H1 (cell line): ENCODE results near the gene DYNC2H1. TPM values are rescaled to one million over a fixed set of nuclear protein-coding genes. Genes with fewer than 3 reads are reported as not detected.
A peak's percentile ranks its signal among the peaks of the same experiment; 100 is the strongest.

Experiments used
- CTCF ChIA-PET: fragments of 300-600 bp; sonication (Branson Sonifier 250); formaldehyde crosslinking; loops from one replicate; lab custom pipeline; 2021; ENCODE audit not compliant: partially characterized antibody; lab: Charles Lee
- POLR2A ChIA-PET: fragments of 300-600 bp; sonication (Branson Sonifier 250); formaldehyde crosslinking; loops from one replicate; lab custom pipeline; 2021; ENCODE audit warnings: inconsistent platforms; ENCODE audit not compliant: partially characterized antibody; lab: Charles Lee
- DNase-seq, 2 experiments: peaks; one replicate each; pipeline versions ENCODE4 v3.0.0 to v3.0.0-alpha.2; 2010 to 2022; ENCODE audit warnings: low spot score in 2 of 2, low read depth in 1 of 2, mixed read lengths in 1 of 2
- FAIRE-seq: peaks from 2 replicates; lab custom pipeline; 2011; peaks lifted over from hg19 to GRCh38; lab: Jason Lieb, UNC
- H2AFZ ChIP-seq: 2 replicates; pipeline ENCODE4 v1.8.1; 2012; ENCODE audit warnings: low read length, inconsistent platforms
- H2AK5ac ChIP-seq: 2 replicates; pipeline ENCODE4 v1.6.1; 2013; ENCODE audit warnings: low read depth, low read length
- H2BK120ac ChIP-seq: replicated peaks from 2 replicates; pipeline ENCODE3; 2013; ENCODE audit warnings: low read depth, low read length, inconsistent platforms
- H2BK12ac ChIP-seq: 2 replicates; pipeline ENCODE4 v1.6.1; 2013; ENCODE audit warnings: low read depth, low read length
- H2BK15ac ChIP-seq: 2 replicates; pipeline ENCODE4 v1.6.1; 2013; ENCODE audit warnings: low read length
- H2BK20ac ChIP-seq: 2 replicates; pipeline ENCODE4 v1.6.1; 2013; ENCODE audit warnings: low read length
- H2BK5ac ChIP-seq: 2 replicates; pipeline ENCODE4 v1.6.1; 2013; ENCODE audit warnings: low read depth, low read length
- H3K14ac ChIP-seq: 2 replicates; pipeline ENCODE4 v1.6.1; 2013; ENCODE audit warnings: inconsistent platforms; ENCODE audit not compliant: insufficient read length
- H3K18ac ChIP-seq: 2 replicates; pipeline ENCODE4 v1.6.1; 2013; ENCODE audit warnings: low read length; ENCODE audit errors: extremely low read depth
- H3K23ac ChIP-seq: 2 replicates; pipeline ENCODE4 v1.6.1; 2013; ENCODE audit warnings: inconsistent platforms; ENCODE audit not compliant: insufficient read length
- H3K23me2 ChIP-seq: 2 replicates; pipeline ENCODE4 v1.6.1; 2013; ENCODE audit warnings: low read depth, low read length
- H3K27ac ChIP-seq: 2 replicates; pipeline ENCODE4 v1.6.1; 2011; ENCODE audit warnings: low read depth, low read length, inconsistent platforms
- H3K27me3 ChIP-seq, 4 experiments: replicated peaks in 1 of 4; 1 replicate in 1 of 4; 2 replicates in 3 of 4; pipeline versions ENCODE4 v1.6.1 to v1.8.1; 2011 to 2013; ENCODE audit warnings: low read length in 3 of 4, mild to moderate bottlenecking in 3 of 4, inconsistent platforms in 2 of 4, mixed read lengths in 2 of 4, moderate library complexity in 1 of 4; ENCODE audit not compliant: control insufficient read depth in 3 of 4, insufficient read depth in 3 of 4; ENCODE audit errors: extremely low read depth in 1 of 4
- H3K36me3 ChIP-seq, 4 experiments: 2 replicates each; pipeline versions ENCODE4 v1.6.1 to v1.8.1; 2011 to 2013; ENCODE audit warnings: mild to moderate bottlenecking in 4 of 4, low read length in 3 of 4, moderate library complexity in 2 of 4, control low read depth in 1 of 4, inconsistent platforms in 1 of 4; ENCODE audit not compliant: insufficient read depth in 4 of 4, control insufficient read depth in 2 of 4
- H3K4ac ChIP-seq: replicated peaks from 2 replicates; pipeline ENCODE3; 2013; ENCODE audit warnings: low read length, low read depth, mixed read lengths, inconsistent platforms; ENCODE audit not compliant: insufficient read length
- H3K4me1 ChIP-seq, 4 experiments: replicated peaks in 1 of 4; 1 replicate in 1 of 4; 2 replicates in 3 of 4; pipeline versions ENCODE4 v1.6.1 to v1.8.1; 2011 to 2013; ENCODE audit warnings: low read length in 3 of 4, inconsistent platforms in 2 of 4, mixed read lengths in 1 of 4; ENCODE audit not compliant: insufficient read depth in 4 of 4, control insufficient read depth in 3 of 4
- H3K4me2 ChIP-seq, 2 experiments: 2 replicates each; pipeline versions ENCODE4 v1.6.1 to v1.8.1; 2011 to 2013; ENCODE audit warnings: low read depth in 2 of 2, low read length in 2 of 2, control low read depth in 1 of 2, inconsistent platforms in 1 of 2, mild to moderate bottlenecking in 1 of 2; ENCODE audit not compliant: insufficient read depth in 1 of 2
- H3K4me3 ChIP-seq, 4 experiments: fragments of 200-600, 300-600 bp in 1 of 4; sonication (generic), shearing (Covaris generic), sonication (Bioruptor Twin) in 1 of 4; 2 replicates each; pipeline versions ENCODE4 v1.5.1 to v1.8.1; 2011 to 2016; ENCODE audit warnings: low read length in 4 of 4, low read depth in 3 of 4, control low read depth in 2 of 4, inconsistent platforms in 2 of 4, mild to moderate bottlenecking in 2 of 4, mixed read lengths in 1 of 4, moderate library complexity in 1 of 4; ENCODE audit not compliant: insufficient read depth in 2 of 4; ENCODE audit errors: extremely low read depth in 1 of 4
- H3K56ac ChIP-seq: replicated peaks from 2 replicates; pipeline ENCODE3; 2013; ENCODE audit warnings: low read depth, mild to moderate bottlenecking, mixed read lengths, low read length, inconsistent platforms; ENCODE audit not compliant: insufficient read length
- H3K79me1 ChIP-seq: 2 replicates; pipeline ENCODE4 v1.6.1; 2013; ENCODE audit warnings: low read depth, low read length, control low read depth
- H3K79me2 ChIP-seq, 2 experiments: 2 replicates each; pipeline versions ENCODE4 v1.6.1 to v1.8.1; 2012 to 2013; ENCODE audit warnings: low read length in 2 of 2, mild to moderate bottlenecking in 2 of 2, inconsistent platforms in 1 of 2; ENCODE audit not compliant: insufficient read depth in 2 of 2, control insufficient read depth in 1 of 2
- H3K9ac ChIP-seq, 4 experiments: replicated peaks in 1 of 4; 1 replicate in 1 of 4; 2 replicates in 3 of 4; pipeline versions ENCODE4 v1.6.1 to v1.8.1; 2011 to 2013; ENCODE audit warnings: low read depth in 3 of 4, low read length in 3 of 4, control low read depth in 2 of 4, mild to moderate bottlenecking in 2 of 4, moderate library complexity in 2 of 4, inconsistent platforms in 1 of 4; ENCODE audit errors: extremely low read depth in 1 of 4
- H3K9me3 ChIP-seq, 2 experiments: 2 replicates each; pipeline versions ENCODE4 v1.6.1 to v1.8.1; 2012 to 2013; ENCODE audit warnings: mild to moderate bottlenecking in 2 of 2, moderate library complexity in 2 of 2, control low read depth in 1 of 2, inconsistent platforms in 1 of 2, low read depth in 1 of 2, low read length in 1 of 2, mixed read lengths in 1 of 2; ENCODE audit not compliant: insufficient read depth in 2 of 2
- H4K20me1 ChIP-seq, 2 experiments: replicated peaks in 1 of 2; 2 replicates each; pipeline versions ENCODE3 to v1.8.1; 2011 to 2013; ENCODE audit warnings: inconsistent platforms in 2 of 2, low read length in 2 of 2, mild to moderate bottlenecking in 1 of 2; ENCODE audit not compliant: insufficient read depth in 2 of 2, control insufficient read depth in 1 of 2
- H4K5ac ChIP-seq: 2 replicates; pipeline ENCODE4 v1.6.1; 2013; ENCODE audit warnings: low read length, low read depth, mixed read lengths, inconsistent platforms; ENCODE audit not compliant: insufficient read length
- H4K8ac ChIP-seq: 2 replicates; pipeline ENCODE4 v1.8.0; 2013; ENCODE audit warnings: mild to moderate bottlenecking, moderate library complexity, low read length, inconsistent platforms; ENCODE audit not compliant: insufficient read depth; ENCODE audit errors: extremely low read depth
- H4K91ac ChIP-seq: replicated peaks from 2 replicates; pipeline ENCODE3; 2013; ENCODE audit warnings: low read length, mixed read lengths, inconsistent platforms; ENCODE audit not compliant: insufficient read length
- BCL11A ChIP-seq, 2 experiments: IDR thresholded peaks; one replicate each; pipeline ENCODE4 v1.6.1; 2011; ENCODE audit warnings: low read depth in 2 of 2, low read length in 2 of 2, mild to moderate bottlenecking in 2 of 2
- CBX5 ChIP-seq: fragments of 300-800, 300-1000 bp; sonication (generic); IDR thresholded peaks from 2 replicates; pipeline ENCODE4 v1.7.1; 2016; ENCODE audit warnings: antibody characterized with exemption, low read length, low read depth
- GABPA ChIP-seq: IDR thresholded peaks from 2 replicates; pipeline ENCODE4 v1.6.1; 2011; ENCODE audit warnings: mild to moderate bottlenecking, low read length, moderate library complexity, borderline replicate concordance; ENCODE audit not compliant: insufficient read depth
- GTF2F1 ChIP-seq: IDR thresholded peaks from 2 replicates; pipeline ENCODE4 v1.6.1; 2012; ENCODE audit warnings: low read depth, low read length, improper control_type of control experiment, borderline replicate concordance
- KDM1A ChIP-seq: fragments of 200-600, 300-600 bp; sonication (generic); IDR thresholded peaks from 2 replicates; pipeline ENCODE4 v1.7.1; 2016; ENCODE audit warnings: mild to moderate bottlenecking, low read length, borderline replicate concordance
- KDM4A ChIP-seq: IDR thresholded peaks from one replicate; pipeline ENCODE4 v1.7.1; 2012; ENCODE audit warnings: low read depth, mild to moderate bottlenecking, moderate library complexity, low read length, inconsistent platforms; ENCODE audit not compliant: severe bottlenecking
- KDM5A ChIP-seq: fragments of 200-600 bp; IDR thresholded peaks from 2 replicates; pipeline ENCODE4 v1.7.1; 2012; ENCODE audit warnings: mild to moderate bottlenecking, low read length, inconsistent platforms, mixed read lengths
- NANOG ChIP-seq: IDR thresholded peaks from 2 replicates; pipeline ENCODE4 v1.6.1; 2011; ENCODE audit warnings: low read length, low read depth, mild to moderate bottlenecking, inconsistent platforms; ENCODE audit not compliant: insufficient read depth, poor library complexity, severe bottlenecking
- RAD21 ChIP-seq, 2 experiments: IDR thresholded peaks in 1 of 2; conservative IDR thresholded peaks in 1 of 2; 2 replicates each; pipeline ENCODE4 v1.6.1; 2011; ENCODE audit warnings: low read depth in 2 of 2, low read length in 2 of 2, improper control_type of control experiment in 1 of 2, inconsistent platforms in 1 of 2, mild to moderate bottlenecking in 1 of 2, moderate library complexity in 1 of 2
- RBBP5 ChIP-seq: IDR thresholded peaks from 2 replicates; pipeline ENCODE4 v1.7.1; 2012; ENCODE audit warnings: low read depth, mild to moderate bottlenecking, inconsistent platforms, low read length, moderate library complexity, borderline replicate concordance
- RNF2 ChIP-seq: fragments of 200-900, 300-1000 bp; sonication (generic); IDR thresholded peaks from 2 replicates; pipeline ENCODE4 v1.7.1; 2016; ENCODE audit warnings: borderline replicate concordance, low read depth, mild to moderate bottlenecking, antibody characterized with exemption, low read length; ENCODE audit not compliant: poor library complexity, severe bottlenecking; ENCODE audit errors: missing control alignments
- SIN3A ChIP-seq, 2 experiments: IDR thresholded peaks in 1 of 2; conservative IDR thresholded peaks in 1 of 2; 2 replicates each; pipeline ENCODE4 v1.6.1; 2011 to 2012; ENCODE audit warnings: low read length in 2 of 2, improper control_type of control experiment in 1 of 2, low read depth in 1 of 2, mild to moderate bottlenecking in 1 of 2
- ZNF274 ChIP-seq: IDR thresholded peaks from 2 replicates; pipeline ENCODE4 v1.7.0; 2012; ENCODE audit warnings: low read length, borderline replicate concordance; ENCODE audit errors: extremely low read depth
- WGBS, 2 experiments: shearing (Covaris generic) in 1 of 2; methylation state at CpG; one replicate each; pipeline versions ENCODE4 v1.1.6 to v1.1.7; 2013 to 2015; ENCODE audit warnings: low lambda C conversion rate in 2 of 2, mixed read lengths in 2 of 2, inconsistent platforms in 1 of 2, low coverage in 1 of 2, missing lambda C conversion rate in 1 of 2; ENCODE audit not compliant: insufficient replicate concordance in 2 of 2, insufficient coverage in 1 of 2, insufficient read length in 1 of 2; ENCODE audit errors: extremely low coverage in 1 of 2, missing lambda C conversion rate in 1 of 2; 5-methylcytosine and 5-hydroxymethylcytosine counted together
- polyA plus RNA-seq, 7 experiments: library from polyadenylated mRNA; depleted of rRNA in 3 of 7; stranded (reverse) in 5 of 7; unstranded in 2 of 7; fragments of >200 nt in 5 of 7; fragments of 200-250 nt in 2 of 7; gene quantifications; 1 replicate in 5 of 7; 2 replicates in 1 of 7; 4 replicates in 1 of 7; pipeline versions ENCODE4 v1.2.1 to v1.2.3, GENCODE V29; 2011 to 2013; ENCODE audit warnings: missing spikeins in 2 of 7, mixed read lengths in 2 of 7
- total RNA-seq: library from RNA; stranded (reverse); fragmentation: NEBNext Ultra II Directional; extraction: Animal tissue kit (Norgen Biotek cat#: 25700); gene quantifications from 2 replicates; pipeline ENCODE4 v1.2.1, GENCODE V29; 2021

DYNC2H1 gene
- total and polyA plus RNA-seq, 2 of the 8 experiments (the other 6 are each of a cell fraction or from before 2014, with no cell fraction given), result 6.2 to 12.0 TPM

DNA sequence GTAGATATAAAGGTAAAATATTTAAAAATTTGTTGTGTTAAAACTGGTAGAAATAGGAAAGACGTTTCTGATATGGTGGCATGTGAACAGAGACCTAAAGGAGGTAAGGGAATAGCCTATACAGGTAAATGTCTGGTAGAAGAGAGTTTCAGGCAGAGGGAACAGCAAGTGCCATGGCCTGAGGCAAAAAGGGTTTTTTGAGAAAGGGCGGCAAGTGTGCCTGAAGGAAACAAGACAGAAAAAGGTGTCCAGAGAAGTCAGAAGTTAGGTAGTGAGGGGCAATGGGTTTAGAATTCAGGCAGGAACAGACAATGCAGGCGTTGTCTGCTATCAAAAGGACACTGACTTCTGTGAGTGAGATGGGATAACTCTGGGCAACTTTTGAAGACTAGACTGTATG, 339.7 kb downstream of the DYNC2H1 start:
- Histone ChIP-seq H3K9me3 (no peaks in the 10 kb centered on the region), H3K4me2 (no peak overlapping the region), H2AK5ac (no peak overlapping the region), H3K14ac (no peak overlapping the region), H3K23ac (no peak overlapping the region), H3K4me1 (no peaks in the 10 kb centered on the region), H4K5ac (no peak overlapping the region), H3K27me3 (no peaks in the 10 kb centered on the region), H3K4ac (no peak overlapping the region), H2BK120ac (no peak overlapping the region), H2BK12ac (no peak overlapping the region), H2BK20ac (no peak overlapping the region), H3K4me3 (no peak overlapping the region), H3K79me2 (no peaks in the 10 kb centered on the region), H2BK15ac (no peak overlapping the region), H3K79me1 (no peaks in the 10 kb centered on the region), H3K18ac (no peak overlapping the region), H3K36me3 (no peaks in the 10 kb centered on the region), H3K27ac (no peak overlapping the region), H3K9ac (no peak overlapping the region), H4K8ac (no peak overlapping the region), H4K20me1 (no peaks in the 10 kb centered on the region), H2AFZ (no peak overlapping the region), H3K23me2 (no peaks in the 10 kb centered on the region), H3K56ac (no peak overlapping the region), H4K91ac (no peak overlapping the region), H2BK5ac (no peak overlapping the region)
- POLR2A ChIA-PET, result no interaction called here
- FAIRE-seq, result peak; percentile 28
- CTCF ChIA-PET, result no interaction called here
- 62 to 100% methylated on average over 1 to 3 of the region's 3 CpGs for WGBS, 2 experiments
- no peak for DNase-seq
- no peak for TF ChIP-seq KDM5A
- no peak for TF ChIP-seq SIN3A (conservative IDR thresholded peaks at IDR 0.05 in 1 of 2, IDR thresholded peaks at IDR 0.05 in 1 of 2; ENCODE audit: low read depth in 1 of 2, low read length in 2 of 2)
- TF ChIP-seq KDM1A, result no peak
- no peak for TF ChIP-seq RBBP5
- no peak for TF ChIP-seq GABPA
- no peak for TF ChIP-seq ZNF274
- no peak for TF ChIP-seq RAD21 (IDR thresholded peaks at IDR 0.05 in 1 of 2, conservative IDR thresholded peaks at IDR 0.05 in 1 of 2; ENCODE audit: low read depth in 2 of 2, low read length in 2 of 2)
- no peak for TF ChIP-seq NANOG
- no peak for TF ChIP-seq RNF2
- no peak for TF ChIP-seq KDM4A
- no peak for TF ChIP-seq CBX5
- no peak for TF ChIP-seq BCL11A (IDR thresholded peaks at IDR 0.05; ENCODE audit: low read depth in 2 of 2, low read length in 2 of 2)
- no peak for TF ChIP-seq GTF2F1
